ENCODE measurements around the gene SGSM1. TPM values are rescaled to one million over a fixed set of nuclear protein-coding genes. Genes with fewer than 3 reads are reported as not detected.

The SGSM1 gene
- total and polyA plus RNA-seq, 9 of the 15 experiments (the other 6 are each of a cell fraction or from before 2014, with no cell fraction given): not detected

GRCh38 chr22:24796860-24797259 lies 9.2 kb upstream of the SGSM1 start:
- H3K36me3 ChIP-seq (ENCODE audit: control insufficient read depth, insufficient read depth, low read length): no peaks in the 10 kb centered on the region
- no peak overlapping the region for H3K27ac ChIP-seq (ENCODE audit: extremely low read depth, low read depth, low read length)
- H3K9me1 ChIP-seq (ENCODE audit: control insufficient read depth, insufficient read depth, low read length): no peaks in the 10 kb centered on the region
- no peaks in the 10 kb centered on the region for H3K4me1 ChIP-seq (replicated peaks in 1 of 2; ENCODE audit: control insufficient read depth in 2 of 2, insufficient read depth in 2 of 2, low read length in 2 of 2)
- no peak overlapping the region for H3K4me3 ChIP-seq
- no peak overlapping the region for H3K4me2 ChIP-seq (ENCODE audit: insufficient read depth, low read length)
- no TSS peak for BruUV-seq (replicated peaks)
- ATAC-seq: no peak
- in situ Hi-C loops (cut with MboI): no loop called here
- no peaks in the 10 kb centered on the region for H4K20me1 ChIP-seq (replicated peaks; ENCODE audit: control insufficient read depth, insufficient read depth, low read length)
- ChIA-PET POLR2A (no interaction called here), CTCF (ENCODE audit: low intra/inter-chr PET ratio) (no interaction called here)
- no peak for FAIRE-seq
- intact Hi-C loops (cut with micrococcal nuclease): no loop called here
- H2AFZ ChIP-seq (ENCODE audit: low read depth, low read length): no peak overlapping the region
- H3K9ac ChIP-seq (ENCODE audit: insufficient read depth in 1 of 2, low read depth in 2 of 2, low read length in 2 of 2): no peak overlapping the region
- peaks cover 2 to 6% of the 10 kb centered on the region in 2 experiments; a peak in 4 of 5 replicates for H3K27me3 ChIP-seq (ENCODE audit: control insufficient read depth in 2 of 2, insufficient read depth in 2 of 2, low read length in 2 of 2)
- H3K9me3 ChIP-seq (replicated peaks; ENCODE audit: control insufficient read depth, insufficient read depth, low read depth, low read length): no peaks in the 10 kb centered on the region
- TF ChIP-seq POLR3A (IDR thresholded peaks at IDR 0.05; ENCODE audit: borderline replicate concordance, extremely low read depth, insufficient read depth, insufficient read length): no peak
- TF ChIP-seq ZNF316 (IDR thresholded peaks at IDR 0.05): peak; percentile 22; the same call in 1 of the 2 replicates
- 0% methylated on average over 4 of the region's 4 CpGs for WGBS (ENCODE audit: insufficient coverage, low coverage, missing lambda C conversion rate)
- no peak for DNase-seq (ENCODE audit: extremely low read depth in 1 of 4, low spot score in 3 of 4)
- H3K79me2 ChIP-seq (ENCODE audit: control insufficient read depth, insufficient read depth, low read length): no peaks in the 10 kb centered on the region

DNA sequence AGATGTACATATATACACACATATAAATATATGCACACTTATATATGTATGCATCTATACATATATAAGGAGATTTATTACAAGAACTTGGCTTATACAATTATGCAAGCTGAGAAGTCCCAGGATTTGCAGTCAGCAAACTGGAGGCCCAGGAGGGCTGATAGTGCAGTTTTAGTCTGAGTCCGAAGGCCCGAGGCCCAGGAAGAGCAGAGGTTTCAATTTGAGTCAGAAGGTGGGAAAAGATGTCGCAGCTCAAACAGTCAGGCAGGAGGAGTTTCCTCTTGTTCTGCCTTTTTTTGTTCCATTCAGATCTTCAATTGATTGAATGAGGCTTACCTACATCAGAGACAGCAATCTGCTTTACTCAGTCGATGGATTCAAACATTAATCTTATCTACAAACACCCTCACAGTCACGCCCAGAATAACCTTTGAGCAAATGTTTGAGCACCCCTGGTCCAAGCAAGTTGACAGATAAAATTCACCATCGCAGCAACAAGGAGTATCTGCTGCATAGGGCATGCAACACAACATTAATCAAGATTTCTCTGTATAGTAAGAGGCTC lies 4.0 kb upstream of the SGSM1 start:
- intact Hi-C loops (cut with micrococcal nuclease): loop anchor here (5.0 kb wide), 1 partner anchor 35 kb away; no protein-coding TSS in a partner anchor

More for the DNA sequence above, 4.0 kb upstream of the SGSM1 start:
- FAIRE-seq (no peak), ATAC-seq (no peak), DNase-seq (ENCODE audit: extremely low read depth in 1 of 4, low spot score in 3 of 4) (no peak)
- ChIA-PET POLR2A (no interaction called here), CTCF (ENCODE audit: low intra/inter-chr PET ratio) (no interaction called here)
- Histone ChIP-seq H4K20me1 (replicated peaks; ENCODE audit: control insufficient read depth, insufficient read depth, low read length) (no peaks in the 10 kb centered on the region), H3K79me2 (ENCODE audit: control insufficient read depth, insufficient read depth, low read length) (no peaks in the 10 kb centered on the region), H3K9me1 (ENCODE audit: control insufficient read depth, insufficient read depth, low read length) (no peaks in the 10 kb centered on the region), H3K27me3 (ENCODE audit: control insufficient read depth in 2 of 2, insufficient read depth in 2 of 2, low read length in 2 of 2) (peaks cover 2 to 12% of the 10 kb centered on the region in 2 experiments; a peak in 3 of 5 replicates), H3K4me1 (replicated peaks in 1 of 2; ENCODE audit: control insufficient read depth in 2 of 2, insufficient read depth in 2 of 2, low read length in 2 of 2) (peaks cover 0 to 10% of the 10 kb centered on the region in 2 experiments; a peak in 2 of 5 replicates), H3K27ac (ENCODE audit: extremely low read depth, low read depth, low read length) (no peak overlapping the region), H3K36me3 (ENCODE audit: control insufficient read depth, insufficient read depth, low read length) (no peaks in the 10 kb centered on the region), H3K9ac (ENCODE audit: insufficient read depth in 1 of 2, low read depth in 2 of 2, low read length in 2 of 2) (no peak overlapping the region), H3K4me2 (ENCODE audit: insufficient read depth, low read length) (no peak overlapping the region), H2AFZ (ENCODE audit: low read depth, low read length) (no peak overlapping the region), H3K4me3 (no peak overlapping the region), H3K9me3 (replicated peaks; ENCODE audit: control insufficient read depth, insufficient read depth, low read depth, low read length) (no peaks in the 10 kb centered on the region)
- BruUV-seq (replicated peaks): no TSS peak
- WGBS (ENCODE audit: insufficient coverage, low coverage, missing lambda C conversion rate): 4% methylated on average over 6 of the region's 6 CpGs
- in situ Hi-C loops (cut with MboI): no loop called here
- TF ChIP-seq, protein P1, sequence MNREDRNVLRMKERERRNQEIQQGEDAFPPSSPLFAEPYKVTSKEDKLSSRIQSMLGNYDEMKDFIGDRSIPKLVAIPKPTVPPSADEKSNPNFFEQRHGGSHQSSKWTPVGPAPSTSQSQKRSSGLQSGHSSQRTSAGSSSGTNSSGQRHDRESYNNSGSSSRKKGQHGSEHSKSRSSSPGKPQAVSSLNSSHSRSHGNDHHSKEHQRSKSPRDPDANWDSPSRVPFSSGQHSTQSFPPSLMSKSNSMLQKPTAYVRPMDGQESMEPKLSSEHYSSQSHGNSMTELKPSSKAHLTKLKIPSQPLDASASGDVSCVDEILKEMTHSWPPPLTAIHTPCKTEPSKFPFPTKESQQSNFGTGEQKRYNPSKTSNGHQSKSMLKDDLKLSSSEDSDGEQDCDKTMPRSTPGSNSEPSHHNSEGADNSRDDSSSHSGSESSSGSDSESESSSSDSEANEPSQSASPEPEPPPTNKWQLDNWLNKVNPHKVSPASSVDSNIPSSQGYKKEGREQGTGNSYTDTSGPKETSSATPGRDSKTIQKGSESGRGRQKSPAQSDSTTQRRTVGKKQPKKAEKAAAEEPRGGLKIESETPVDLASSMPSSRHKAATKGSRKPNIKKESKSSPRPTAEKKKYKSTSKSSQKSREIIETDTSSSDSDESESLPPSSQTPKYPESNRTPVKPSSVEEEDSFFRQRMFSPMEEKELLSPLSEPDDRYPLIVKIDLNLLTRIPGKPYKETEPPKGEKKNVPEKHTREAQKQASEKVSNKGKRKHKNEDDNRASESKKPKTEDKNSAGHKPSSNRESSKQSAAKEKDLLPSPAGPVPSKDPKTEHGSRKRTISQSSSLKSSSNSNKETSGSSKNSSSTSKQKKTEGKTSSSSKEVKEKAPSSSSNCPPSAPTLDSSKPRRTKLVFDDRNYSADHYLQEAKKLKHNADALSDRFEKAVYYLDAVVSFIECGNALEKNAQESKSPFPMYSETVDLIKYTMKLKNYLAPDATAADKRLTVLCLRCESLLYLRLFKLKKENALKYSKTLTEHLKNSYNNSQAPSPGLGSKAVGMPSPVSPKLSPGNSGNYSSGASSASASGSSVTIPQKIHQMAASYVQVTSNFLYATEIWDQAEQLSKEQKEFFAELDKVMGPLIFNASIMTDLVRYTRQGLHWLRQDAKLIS (CRISPR knock-in tag; IDR thresholded peaks at IDR 0.05): no peak
- TF ChIP-seq MYC (IDR thresholded peaks at IDR 0.05; ENCODE audit: low read depth, low read length): no peak
- no peak for TF ChIP-seq MYC (CRISPR knock-in tag; IDR thresholded peaks at IDR 0.05; ENCODE audit: borderline replicate concordance, low read depth)
- TF ChIP-seq, protein P2, sequence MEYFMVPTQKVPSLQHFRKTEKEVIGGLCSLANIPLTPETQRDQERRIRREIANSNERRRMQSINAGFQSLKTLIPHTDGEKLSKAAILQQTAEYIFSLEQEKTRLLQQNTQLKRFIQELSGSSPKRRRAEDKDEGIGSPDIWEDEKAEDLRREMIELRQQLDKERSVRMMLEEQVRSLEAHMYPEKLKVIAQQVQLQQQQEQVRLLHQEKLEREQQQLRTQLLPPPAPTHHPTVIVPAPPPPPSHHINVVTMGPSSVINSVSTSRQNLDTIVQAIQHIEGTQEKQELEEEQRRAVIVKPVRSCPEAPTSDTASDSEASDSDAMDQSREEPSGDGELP (CRISPR knock-in tag; IDR thresholded peaks at IDR 0.05; ENCODE audit: borderline replicate concordance): no peak
- TF ChIP-seq CBFB (CRISPR knock-in tag; IDR thresholded peaks at IDR 0.05): no peak
- TF ChIP-seq ATF3 (IDR thresholded peaks at IDR 0.05): no peak
- no peak for TF ChIP-seq ATF3 (CRISPR knock-in tag; conservative IDR thresholded peaks at IDR 0.05)
